T-cell (primary cell): ENCODE measurements around the gene ACOT12. TPM values are rescaled to one million over a fixed set of nuclear protein-coding genes. Genes with fewer than 3 reads are reported as not detected.

Experiments
- ATAC-seq, 4 experiments: fragments of 200-7000 bp in 3 of 4; fragments of 150-1000 bp in 1 of 4; cut with Tn5 transposase; replicated peaks in 1 of 4; 1 replicate in 3 of 4; 2 replicates in 1 of 4; pipeline ENCODE4 v1.10.0; 2021; ENCODE audit warnings: moderate library complexity in 3 of 4, mild to moderate bottlenecking in 2 of 4, moderate number of reproducible peaks in 1 of 4
- CTCF ChIA-PET, 2 donors: fragments of 300-600 bp; sonication (Branson Sonifier 250); formaldehyde crosslinking; loops; one replicate each; lab custom pipeline; 2022; ENCODE audit warnings: antibody characterized with exemption in 2 of 2; lab: Charles Lee
- POLR2A ChIA-PET, 2 donors: fragments of 300-600 bp; sonication (Branson Sonifier 250); formaldehyde crosslinking; loops; one replicate each; lab custom pipeline; 2022; ENCODE audit warnings: antibody characterized with exemption in 2 of 2; lab: Charles Lee
- DNase-seq, 35 experiments: peaks; one replicate each; pipeline versions ENCODE4 v3.0.0 to v3.0.0-alpha.2; 2013 to 2023
- H3K27ac ChIP-seq: one replicate; pipeline ENCODE4 v1.5.1; 2013; ENCODE audit warnings: low read length
- H3K27me3 ChIP-seq, 2 experiments: replicated peaks in 1 of 2; 1 replicate in 1 of 2; 2 replicates in 1 of 2; pipeline versions ENCODE4 v1.6.1 to v1.7.0; 2013; ENCODE audit warnings: low read length in 1 of 2, mixed read lengths in 1 of 2; ENCODE audit not compliant: control insufficient read depth in 2 of 2, insufficient read depth in 2 of 2; ENCODE audit errors: extremely low read depth in 1 of 2
- H3K36me3 ChIP-seq, 2 donors: 1 replicate in 1 of 2; 2 replicates in 1 of 2; pipeline versions ENCODE4 v1.6.1 to v1.7.0; 2013; ENCODE audit warnings: low read length in 1 of 2; ENCODE audit not compliant: control insufficient read depth in 2 of 2, insufficient read depth in 1 of 2; ENCODE audit errors: extremely low read depth in 1 of 2
- H3K4me1 ChIP-seq, 2 experiments: 1 replicate in 1 of 2; 2 replicates in 1 of 2; pipeline versions ENCODE4 v1.6.1 to v1.7.0; 2013; ENCODE audit warnings: low read length in 2 of 2, mixed read lengths in 1 of 2; ENCODE audit not compliant: insufficient read depth in 2 of 2, control insufficient read depth in 1 of 2; ENCODE audit errors: extremely low read depth in 1 of 2
- H3K4me3 ChIP-seq, 2 donors: 1 replicate in 1 of 2; 2 replicates in 1 of 2; pipeline versions ENCODE4 v1.5.1 to v1.7.0; 2013; ENCODE audit warnings: mild to moderate bottlenecking in 2 of 2, low read length in 1 of 2, moderate library complexity in 1 of 2; ENCODE audit not compliant: control insufficient read depth in 1 of 2; ENCODE audit errors: extremely low read depth in 1 of 2
- H3K9me3 ChIP-seq: 2 replicates; pipeline ENCODE4 v1.7.0; 2013
- H3K27ac Mint-ChIP-seq, 2 donors: one replicate each; pipeline ENCODE4 v1.8.0; 2020 to 2021; ENCODE audit warnings: mild to moderate bottlenecking in 2 of 2, mixed read lengths in 2 of 2
- H3K27me3 Mint-ChIP-seq, 2 donors: one replicate each; pipeline ENCODE4 v1.8.0; 2021 to 2022; ENCODE audit warnings: mixed read lengths in 2 of 2
- H3K36me3 Mint-ChIP-seq: one replicate; pipeline ENCODE4 v1.8.0; 2021; ENCODE audit warnings: mixed read lengths
- H3K4me1 Mint-ChIP-seq, 3 donors: one replicate each; pipeline ENCODE4 v1.8.0; 2020 to 2022; ENCODE audit warnings: mixed read lengths in 3 of 3, mild to moderate bottlenecking in 1 of 3
- H3K4me3 Mint-ChIP-seq, 3 donors: one replicate each; pipeline ENCODE4 v1.8.0; 2020 to 2022; ENCODE audit warnings: mild to moderate bottlenecking in 3 of 3, mixed read lengths in 3 of 3, moderate library complexity in 3 of 3
- H3K9me3 Mint-ChIP-seq, 3 donors: one replicate each; pipeline ENCODE4 v1.8.0; 2020 to 2022; ENCODE audit warnings: mixed read lengths in 3 of 3
- WGBS: methylation state at CpG from one replicate; pipeline ENCODE4 v1.1.5; 2013; ENCODE audit warnings: missing lambda C conversion rate; ENCODE audit not compliant: insufficient coverage; 5-methylcytosine and 5-hydroxymethylcytosine counted together
- total RNA-seq, 35 experiments: library from RNA in 6 of 35; stranded (reverse) in 6 of 35; fragments of 120-200 nt in 1 of 35; gene quantifications; one replicate each; pipeline versions ENCODE4 v1.2.1 to v1.2.4 and lab custom pipeline; 2013 to 2026

Gene ACOT12
- total RNA-seq, 5 donors from 2014 or later (not counting 1 experiment from before 2014, with no cell fraction given) = 0.22 TPM; not detected in 4

- no peak overlapping the region for H3K27ac Mint-ChIP-seq
- H3K27me3 ChIP-seq = no peaks in the 10 kb centered on the region
- H3K36me3 Mint-ChIP-seq = peaks cover 45% of the 10 kb centered on the region
- H3K9me3 Mint-ChIP-seq = peaks cover 8 to 24% (median 12%) of the 10 kb centered on the region in 3 donors
- ChIA-PET CTCF (interaction anchor here in 1 of 2 donors (0.7 kb wide), 1 partner anchor 184 kb away, joined by 3 read pairs; no protein-coding TSS in a partner anchor), POLR2A (no interaction called here)
- peaks cover 0 to 9% of the 10 kb centered on the region in 2 experiments for H3K4me1 ChIP-seq
- H3K4me1 Mint-ChIP-seq = peaks cover 46 to 58% (median 55%) of the 10 kb centered on the region in 3 donors
- DNase-seq (no peak), ATAC-seq (peak in 1 of 4 experiments; percentile 41)
- H3K4me3 ChIP-seq = no peak overlapping the region
- no peaks in the 10 kb centered on the region for H3K27me3 Mint-ChIP-seq
- H3K4me3 Mint-ChIP-seq = peak overlapping the region in 1 of 3 donors; percentile 13
- peaks cover 2% of the 10 kb centered on the region for H3K9me3 ChIP-seq
- H3K27ac ChIP-seq = no peak overlapping the region
- 17% methylated on average over 1 of the region's 2 CpGs for WGBS
- no peaks in the 10 kb centered on the region for H3K36me3 ChIP-seq
Measured at GRCh38 chr5:81292130-81292529, 101.8 kb downstream of the ACOT12 start.

- no peaks in the 10 kb centered on the region for H3K27me3 Mint-ChIP-seq
- Histone ChIP-seq H3K36me3 (no peaks in the 10 kb centered on the region), H3K27ac (no peak overlapping the region), H3K4me1 (peaks cover 0 to 12% of the 10 kb centered on the region in 2 experiments), H3K9me3 (peaks cover 2% of the 10 kb centered on the region), H3K4me3 (no peak overlapping the region), H3K27me3 (no peaks in the 10 kb centered on the region)
- H3K36me3 Mint-ChIP-seq = peaks cover 53% of the 10 kb centered on the region
- DNase-seq = no peak
- POLR2A ChIA-PET = no interaction called here
- no CpG with 5 or more reads among the region's 1 CpG for WGBS
- no peak for ATAC-seq
- no peak overlapping the region for H3K27ac Mint-ChIP-seq
- CTCF ChIA-PET = interaction anchor here in 1 of 2 donors (0.5 kb wide), 1 partner anchor 304 kb away, joined by 3 read pairs; no protein-coding TSS in a partner anchor
- H3K9me3 Mint-ChIP-seq = peaks cover 8 to 24% (median 12%) of the 10 kb centered on the region in 3 donors
- peaks cover 51 to 70% (median 66%) of the 10 kb centered on the region in 3 donors for H3K4me1 Mint-ChIP-seq
- peak overlapping the region in 1 of 3 donors; percentile 18 for H3K4me3 Mint-ChIP-seq
Measured at GRCh38 chr5:81290146-81290545, 103.8 kb downstream of the ACOT12 start.

GRCh38 chr5:81288021-81288433, 105.9 kb downstream of the ACOT12 start:
- 40% methylated on average over 1 of the region's 4 CpGs for WGBS
- Histone ChIP-seq H3K4me1 (peaks cover 0 to 12% of the 10 kb centered on the region in 2 experiments), H3K27me3 (no peaks in the 10 kb centered on the region), H3K36me3 (peaks cover 0 to 3% of the 10 kb centered on the region in 2 donors), H3K4me3 (no peak overlapping the region), H3K9me3 (no peaks in the 10 kb centered on the region), H3K27ac (no peak overlapping the region)
- H3K27ac Mint-ChIP-seq = no peak overlapping the region
- DNase-seq (no peak), ATAC-seq (no peak)
- H3K9me3 Mint-ChIP-seq = peaks cover 5 to 16% (median 6%) of the 10 kb centered on the region in 3 donors
- no peak overlapping the region for H3K4me3 Mint-ChIP-seq
- ChIA-PET POLR2A (interaction anchor here in 1 of 2 donors (0.6 kb wide), 1 partner anchor 633 kb away, joined by 3 read pairs; no protein-coding TSS in a partner anchor), CTCF (interaction anchor here (0.6 to 1.8 kb wide), 3 partner anchors 11 to 585 kb away, joined by 3 to 14 read pairs (median 3); no protein-coding TSS in a partner anchor)
- peaks cover 53 to 60% (median 56%) of the 10 kb centered on the region in 3 donors for H3K4me1 Mint-ChIP-seq
- no peaks in the 10 kb centered on the region for H3K27me3 Mint-ChIP-seq
- peaks cover 46% of the 10 kb centered on the region for H3K36me3 Mint-ChIP-seq

GRCh38 chr5:81286059-81286617, 107.8 kb downstream of the ACOT12 start:
- peaks cover 0 to 9% of the 10 kb centered on the region in 2 experiments for H3K4me1 ChIP-seq
- CTCF ChIA-PET = interaction anchor here (0.5 to 1.8 kb wide), 7 partner anchors 13 to 1642 kb away, joined by 3 to 14 read pairs (median 5); no protein-coding TSS in a partner anchor
- no peak overlapping the region for H3K4me3 Mint-ChIP-seq
- no peak overlapping the region for H3K4me3 ChIP-seq
- no peak overlapping the region for H3K27ac ChIP-seq
- H3K36me3 ChIP-seq = peaks cover 0 to 3% of the 10 kb centered on the region in 2 donors
- 50% methylated on average over 1 of the region's 3 CpGs for WGBS
- no peak overlapping the region for H3K27ac Mint-ChIP-seq
- H3K9me3 ChIP-seq = no peaks in the 10 kb centered on the region
- POLR2A ChIA-PET = no interaction called here
- DNase-seq (no peak), ATAC-seq (no peak)
- peaks cover 0 to 3% (median 0%) of the 10 kb centered on the region in 3 donors for H3K9me3 Mint-ChIP-seq
- H3K27me3 ChIP-seq = no peaks in the 10 kb centered on the region
- H3K36me3 Mint-ChIP-seq = peaks cover 35% of the 10 kb centered on the region
- H3K27me3 Mint-ChIP-seq = no peaks in the 10 kb centered on the region
- peaks cover 37 to 45% (median 42%) of the 10 kb centered on the region in 3 donors for H3K4me1 Mint-ChIP-seq

GRCh38 chr5:81283976-81284375, 110.0 kb downstream of the ACOT12 start:
- no peaks in the 10 kb centered on the region for H3K9me3 ChIP-seq
- ChIA-PET CTCF (interaction anchor here in 1 of 2 donors (0.6 to 1.4 kb wide), 2 partner anchors 9 to 13 kb away, joined by 3 read pairs; no protein-coding TSS in a partner anchor), POLR2A (interaction anchor here in 1 of 2 donors (0.5 kb wide), 1 partner anchor 979 kb away, joined by 3 read pairs; no protein-coding TSS in a partner anchor)
- DNase-seq (no peak), ATAC-seq (no peak)
- peaks cover 0 to 9% of the 10 kb centered on the region in 2 experiments for H3K4me1 ChIP-seq
- no CpG with 5 or more reads among the region's 1 CpG for WGBS
- no peak overlapping the region for H3K27ac ChIP-seq
- peaks cover 34% of the 10 kb centered on the region for H3K36me3 Mint-ChIP-seq
- H3K27me3 ChIP-seq = no peaks in the 10 kb centered on the region
- H3K9me3 Mint-ChIP-seq = peaks cover 0 to 7% (median 0%) of the 10 kb centered on the region in 3 donors
- H3K4me3 ChIP-seq = no peak overlapping the region
- no peaks in the 10 kb centered on the region for H3K27me3 Mint-ChIP-seq
- peaks cover 0 to 3% of the 10 kb centered on the region in 2 donors for H3K36me3 ChIP-seq
- H3K27ac Mint-ChIP-seq = no peak overlapping the region
- H3K4me3 Mint-ChIP-seq = no peak overlapping the region
- H3K4me1 Mint-ChIP-seq = peaks cover 22 to 31% (median 22%) of the 10 kb centered on the region in 3 donors
